CD4-positive, CD25-positive, alpha-beta regulatory T cell (primary cell): ENCODE data around the gene GET4. TPM values are rescaled to one million over a fixed set of nuclear protein-coding genes. Genes with fewer than 3 reads are reported as not detected.

ENCODE experiments used
- ATAC-seq, 2 donors: fragments of 150-1000 bp; cut with Tn5 transposase; one replicate each; pipeline ENCODE4 v1.10.0; 2021; ENCODE audit warnings: low read depth in 2 of 2, moderate number of reproducible peaks in 2 of 2, moderate library complexity in 1 of 2
- DNase-seq, 3 donors: peaks; one replicate each; pipeline versions ENCODE4 v3.0.0 to v3.0.0-alpha.2; 2012 to 2022; ENCODE audit warnings: mixed read lengths in 1 of 3
- H3K27ac ChIP-seq: one replicate; pipeline ENCODE4 v1.7.0; 2013; ENCODE audit warnings: mild to moderate bottlenecking, low read length; ENCODE audit not compliant: insufficient read depth, poor library complexity, severe bottlenecking
- H3K27me3 ChIP-seq: one replicate; pipeline ENCODE4 v1.7.0; 2013; ENCODE audit warnings: low read length; ENCODE audit not compliant: control insufficient read depth, insufficient read depth
- H3K36me3 ChIP-seq: one replicate; pipeline ENCODE4 v1.7.0; 2013; ENCODE audit warnings: mild to moderate bottlenecking, low read length, moderate library complexity; ENCODE audit not compliant: control insufficient read depth, insufficient read depth
- H3K4me1 ChIP-seq: 2 replicates; pipeline ENCODE4 v1.7.0; 2013; ENCODE audit warnings: mild to moderate bottlenecking, low read length; ENCODE audit not compliant: insufficient read depth, control insufficient read depth, poor library complexity, severe bottlenecking
- H3K4me3 ChIP-seq: one replicate; pipeline ENCODE4 v1.7.0; 2013; ENCODE audit warnings: low read depth, mild to moderate bottlenecking, low read length, moderate library complexity
- H3K9me3 ChIP-seq, 2 experiments: 1 replicate in 1 of 2; 2 replicates in 1 of 2; pipeline ENCODE4 v1.7.0; 2013; ENCODE audit warnings: low read length in 2 of 2, mild to moderate bottlenecking in 1 of 2, moderate library complexity in 1 of 2; ENCODE audit not compliant: control insufficient read depth in 2 of 2
- H3K27ac Mint-ChIP-seq, 3 donors: one replicate each; pipeline ENCODE4 v1.8.0; 2020 to 2022; ENCODE audit warnings: mild to moderate bottlenecking in 3 of 3, mixed read lengths in 3 of 3, moderate library complexity in 2 of 3
- H3K27me3 Mint-ChIP-seq: one replicate; pipeline ENCODE4 v1.8.0; 2022; ENCODE audit warnings: mild to moderate bottlenecking, mixed read lengths
- H3K36me3 Mint-ChIP-seq: one replicate; pipeline ENCODE4 v1.8.0; 2020; ENCODE audit warnings: mixed read lengths
- H3K4me1 Mint-ChIP-seq, 4 donors: one replicate each; pipeline ENCODE4 v1.8.0; 2020 to 2022; ENCODE audit warnings: mixed read lengths in 4 of 4, mild to moderate bottlenecking in 1 of 4
- H3K4me3 Mint-ChIP-seq, 4 donors: one replicate each; pipeline ENCODE4 v1.8.0; 2020 to 2022; ENCODE audit warnings: mild to moderate bottlenecking in 4 of 4, mixed read lengths in 4 of 4, moderate library complexity in 3 of 4
- H3K9me3 Mint-ChIP-seq, 7 donors: one replicate each; pipeline ENCODE4 v1.8.0; 2020 to 2022; ENCODE audit warnings: mixed read lengths in 7 of 7, mild to moderate bottlenecking in 3 of 7, moderate library complexity in 2 of 7
- polyA plus RNA-seq, 4 donors: library from polyadenylated mRNA; unstranded; fragments of 300-500 nt; fragmentation: Illumina TruSeq; gene quantifications; one replicate each; pipeline ENCODE4 v1.2.3, GENCODE V29; 2021
- total RNA-seq: library from RNA; stranded (reverse); gene quantifications from one replicate; pipeline ENCODE4 v1.2.3, GENCODE V29; 2022

GET4 gene
- total and polyA plus RNA-seq, 5 donors from 2014 or later: 23.9 to 67.8 (median 28.9) TPM

DNA sequence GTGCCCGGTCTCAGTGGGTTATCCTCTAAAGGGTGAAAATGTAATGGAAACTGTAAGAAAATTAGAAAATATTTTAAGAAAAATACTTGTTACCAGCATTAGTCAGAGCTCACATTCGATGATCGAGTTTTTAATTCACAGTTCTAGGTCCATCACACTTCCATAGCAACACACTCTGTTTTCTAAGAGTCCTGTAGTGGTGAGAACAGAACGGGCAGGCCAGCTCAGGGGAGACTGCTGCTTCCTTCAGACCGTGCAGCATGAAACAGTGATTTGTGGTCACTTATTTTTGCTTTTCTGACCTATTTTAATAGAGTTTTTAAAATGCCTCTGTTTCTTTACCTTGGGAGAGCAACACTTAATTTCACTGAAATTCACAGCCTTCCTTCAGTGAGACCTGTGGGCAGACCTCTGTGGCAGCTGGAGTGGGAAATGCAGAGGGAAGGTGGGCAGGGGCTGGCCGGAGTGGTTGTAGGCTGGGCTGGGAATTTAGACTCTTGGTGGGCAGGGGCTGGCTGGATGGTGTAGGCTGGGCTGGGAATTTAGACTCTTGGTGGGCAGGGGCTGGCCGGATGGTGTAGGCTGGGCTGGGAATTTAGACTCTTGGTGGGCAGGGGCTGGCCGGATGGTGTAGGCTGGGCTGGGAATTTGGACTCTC lies 42.6 kb upstream of the GET4 start:
- no peak overlapping the region for H3K4me3 ChIP-seq
- H3K36me3 ChIP-seq: peaks cover 18% of the 10 kb centered on the region
- no peaks in the 10 kb centered on the region for H3K9me3 ChIP-seq
- H3K36me3 Mint-ChIP-seq: peaks cover 18% of the 10 kb centered on the region
- peaks cover 29% of the 10 kb centered on the region for H3K4me1 ChIP-seq
- H3K4me1 Mint-ChIP-seq: peaks cover 17 to 73% (median 46%) of the 10 kb centered on the region in 4 donors
- no peak overlapping the region for H3K4me3 Mint-ChIP-seq
- H3K27ac Mint-ChIP-seq: peak overlapping the region in 1 of 3 donors; percentile 62
- H3K27me3 Mint-ChIP-seq: no peaks in the 10 kb centered on the region
- peak overlapping the region; percentile 81 for H3K27ac ChIP-seq
- DNase-seq (no peak), ATAC-seq (no peak)
- peaks cover 0 to 2% (median 0%) of the 10 kb centered on the region in 7 donors for H3K9me3 Mint-ChIP-seq
- H3K27me3 ChIP-seq: no peaks in the 10 kb centered on the region

DNA sequence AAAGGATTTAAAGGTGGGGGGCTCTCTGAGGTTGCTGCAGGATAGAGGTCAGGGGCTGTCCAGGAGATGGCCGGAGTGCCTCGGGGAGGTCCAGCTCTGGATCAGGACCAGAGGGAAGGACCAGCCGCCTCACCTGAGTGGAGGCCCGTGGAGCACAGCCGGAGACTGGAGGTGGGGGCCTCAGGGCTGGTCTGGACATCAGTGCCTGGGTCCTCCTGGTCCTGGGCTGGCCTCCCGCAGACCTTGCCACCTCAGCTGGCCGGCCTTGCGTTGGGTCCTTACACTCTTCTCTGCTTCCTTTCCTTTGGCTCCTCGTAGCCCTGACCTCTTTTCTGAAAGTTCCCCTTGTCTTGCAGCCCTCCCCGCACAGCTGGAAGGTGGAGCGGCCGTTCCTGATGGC lies 42.1 kb upstream of the GET4 start:
- no peak overlapping the region for H3K27ac Mint-ChIP-seq
- H3K4me1 Mint-ChIP-seq: peaks cover 17 to 68% (median 43%) of the 10 kb centered on the region in 4 donors
- H3K27ac ChIP-seq: no peak overlapping the region
- DNase-seq (no peak), ATAC-seq (no peak)
- no peak overlapping the region for H3K4me3 Mint-ChIP-seq
- no peak overlapping the region for H3K4me3 ChIP-seq
- H3K27me3 Mint-ChIP-seq: no peaks in the 10 kb centered on the region
- H3K9me3 Mint-ChIP-seq: peaks cover 0 to 2% (median 0%) of the 10 kb centered on the region in 7 donors
- peaks cover 29% of the 10 kb centered on the region for H3K4me1 ChIP-seq
- H3K36me3 ChIP-seq: peaks cover 23% of the 10 kb centered on the region
- H3K36me3 Mint-ChIP-seq: peaks cover 23% of the 10 kb centered on the region
- H3K27me3 ChIP-seq: no peaks in the 10 kb centered on the region
- no peaks in the 10 kb centered on the region for H3K9me3 ChIP-seq

DNA sequence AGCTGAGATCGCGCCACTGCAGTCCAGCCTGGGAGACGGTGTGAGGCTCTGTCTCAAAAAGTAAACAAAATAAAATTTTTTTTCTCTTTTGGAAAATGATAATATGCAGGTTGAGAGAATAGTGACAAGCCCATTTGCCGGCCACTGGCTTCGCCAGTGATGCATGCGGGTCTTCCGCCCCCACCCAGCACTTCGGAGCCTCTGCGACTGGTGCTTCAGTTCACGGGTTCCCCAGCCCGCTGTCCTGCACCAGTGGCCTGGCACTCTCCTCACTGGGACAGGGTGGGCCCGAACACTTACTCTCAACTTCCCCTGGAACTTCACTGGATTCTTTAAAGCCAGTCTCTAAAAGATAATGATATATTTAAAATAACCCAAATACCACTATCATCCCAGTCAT lies 41.3 kb upstream of the GET4 start:
- ATAC-seq (no peak), DNase-seq (no peak)
- Mint-ChIP-seq H3K36me3 (peaks cover 27% of the 10 kb centered on the region), H3K9me3 (peaks cover 0 to 2% (median 0%) of the 10 kb centered on the region in 7 donors), H3K27me3 (no peaks in the 10 kb centered on the region), H3K4me1 (peaks cover 17 to 62% (median 41%) of the 10 kb centered on the region in 4 donors), H3K27ac (peak overlapping the region in 2 of 3 donors; percentile 72 to 87), H3K4me3 (no peak overlapping the region)
- Histone ChIP-seq H3K9me3 (no peaks in the 10 kb centered on the region), H3K36me3 (peaks cover 28% of the 10 kb centered on the region), H3K27ac (no peak overlapping the region), H3K4me1 (peaks cover 29% of the 10 kb centered on the region), H3K4me3 (no peak overlapping the region), H3K27me3 (no peaks in the 10 kb centered on the region)

DNA sequence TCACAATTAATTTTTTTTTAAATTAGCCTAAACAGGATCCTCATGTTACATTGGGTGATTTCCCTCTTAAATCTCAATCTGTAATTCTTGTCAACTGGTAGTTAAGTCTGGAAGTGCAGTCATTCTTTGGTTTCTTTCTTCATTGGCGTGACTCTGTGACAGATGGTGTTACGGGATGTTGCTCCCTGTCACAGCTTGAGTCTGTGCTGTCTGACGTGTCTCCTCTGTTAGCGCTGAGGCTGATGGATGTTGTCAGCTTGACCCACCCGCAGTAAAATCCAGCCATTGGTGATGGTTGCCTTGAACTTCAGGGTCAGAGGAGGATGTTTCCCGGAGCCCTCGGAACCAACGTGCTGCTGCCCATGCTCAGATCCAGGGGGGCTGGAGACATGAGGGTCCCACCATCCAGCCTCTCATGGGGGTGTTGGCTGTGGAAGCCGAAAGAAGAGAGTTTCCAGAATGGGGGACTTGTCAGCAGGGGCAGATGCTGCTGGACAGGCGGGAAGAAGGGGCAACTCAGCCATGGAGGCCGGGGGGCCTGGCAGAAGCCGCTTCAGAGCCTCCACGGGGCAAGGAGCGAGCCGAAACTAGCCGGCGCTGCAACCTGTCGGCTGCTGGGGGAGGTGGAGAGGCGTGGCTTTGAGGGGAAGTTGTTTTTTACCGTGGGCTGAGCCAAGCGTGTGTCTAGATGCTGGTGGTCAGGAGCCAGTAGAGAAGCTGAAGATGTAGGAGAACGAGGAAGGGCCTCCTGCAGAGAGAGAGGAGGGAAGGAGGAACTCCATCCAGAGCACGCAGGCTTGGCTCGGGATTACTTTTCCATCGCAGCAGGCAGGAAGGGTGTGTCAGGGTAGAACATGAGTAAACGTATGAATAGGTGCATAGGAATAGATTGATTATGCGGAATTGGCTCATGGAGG lies 40.6 kb upstream of the GET4 start:
- Histone ChIP-seq H3K27ac (no peak overlapping the region), H3K27me3 (no peaks in the 10 kb centered on the region), H3K4me1 (peaks cover 25% of the 10 kb centered on the region), H3K9me3 (no peaks in the 10 kb centered on the region), H3K4me3 (no peak overlapping the region), H3K36me3 (peaks cover 31% of the 10 kb centered on the region)
- Mint-ChIP-seq H3K27me3 (no peaks in the 10 kb centered on the region), H3K36me3 (peaks cover 28% of the 10 kb centered on the region), H3K4me1 (peaks cover 17 to 55% (median 34%) of the 10 kb centered on the region in 4 donors), H3K27ac (peak overlapping the region; percentile 72 to 91 (median 87)), H3K4me3 (peak overlapping the region in 1 of 4 donors; percentile 21), H3K9me3 (peaks cover 0 to 2% (median 0%) of the 10 kb centered on the region in 7 donors)
- ATAC-seq (no peak), DNase-seq (no peak)

DNA sequence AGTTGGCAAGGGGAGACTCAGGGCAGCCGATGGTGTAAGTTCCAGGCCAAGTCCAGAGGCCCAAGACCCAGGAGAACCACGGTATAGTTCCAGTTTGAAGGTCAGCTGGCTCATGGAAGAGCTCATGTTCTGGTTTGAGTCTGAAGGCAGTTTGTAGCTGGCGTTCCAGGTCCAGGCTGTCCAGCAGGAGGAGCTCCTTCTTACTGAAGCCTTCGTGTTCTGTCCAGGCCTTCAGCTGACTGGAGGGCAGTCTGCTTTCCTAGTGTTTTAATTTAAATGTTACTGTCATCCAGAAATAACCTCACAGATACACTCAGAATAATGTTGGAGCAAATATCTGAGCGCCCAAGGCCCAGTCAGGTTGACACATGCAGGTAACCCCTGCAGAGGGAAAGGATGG lies 39.9 kb upstream of the GET4 start:
- peaks cover 16 to 48% (median 28%) of the 10 kb centered on the region in 4 donors for H3K4me1 Mint-ChIP-seq
- Histone ChIP-seq H3K4me1 (peaks cover 20% of the 10 kb centered on the region), H3K9me3 (no peaks in the 10 kb centered on the region), H3K27ac (no peak overlapping the region), H3K27me3 (no peaks in the 10 kb centered on the region), H3K36me3 (peaks cover 31% of the 10 kb centered on the region), H3K4me3 (no peak overlapping the region)
- ATAC-seq (no peak), DNase-seq (no peak)
- H3K27me3 Mint-ChIP-seq: no peaks in the 10 kb centered on the region
- peaks cover 0 to 2% (median 0%) of the 10 kb centered on the region in 7 donors for H3K9me3 Mint-ChIP-seq
- H3K27ac Mint-ChIP-seq: peak overlapping the region; percentile 6 to 91 (median 87)
- H3K4me3 Mint-ChIP-seq: peak overlapping the region in 1 of 4 donors; percentile 21
- H3K36me3 Mint-ChIP-seq: peaks cover 28% of the 10 kb centered on the region

DNA sequence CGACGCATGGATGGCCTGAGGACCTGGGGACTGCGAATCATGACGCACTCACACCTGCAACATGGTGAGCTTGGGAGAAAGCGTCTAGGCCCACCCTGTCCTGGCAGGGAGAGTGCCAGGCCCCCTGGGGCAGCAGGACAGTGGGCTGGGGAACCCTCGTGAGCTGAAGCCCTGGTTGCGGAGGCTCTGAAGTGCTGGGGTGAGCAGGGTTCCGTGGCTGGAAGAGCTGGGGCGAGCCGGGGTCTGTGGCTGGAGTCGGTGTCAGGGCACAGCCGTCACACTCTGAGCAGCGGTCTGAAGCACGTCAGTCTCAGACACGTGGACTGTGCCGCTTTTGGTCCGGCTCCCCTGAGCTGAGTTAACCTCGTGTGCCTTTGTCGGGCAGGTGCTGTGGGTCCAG lies 39.4 kb upstream of the GET4 start:
- no peak overlapping the region for H3K4me3 ChIP-seq
- peaks cover 14% of the 10 kb centered on the region for H3K4me1 ChIP-seq
- Mint-ChIP-seq H3K27ac (peak overlapping the region in 2 of 3 donors; percentile 26 to 65), H3K4me1 (peaks cover 10 to 42% (median 23%) of the 10 kb centered on the region in 4 donors), H3K27me3 (no peaks in the 10 kb centered on the region), H3K4me3 (no peak overlapping the region), H3K9me3 (peaks cover 0 to 2% (median 0%) of the 10 kb centered on the region in 7 donors), H3K36me3 (peaks cover 31% of the 10 kb centered on the region)
- peaks cover 37% of the 10 kb centered on the region for H3K36me3 ChIP-seq
- no peaks in the 10 kb centered on the region for H3K27me3 ChIP-seq
- ATAC-seq (no peak), DNase-seq (no peak)
- no peaks in the 10 kb centered on the region for H3K9me3 ChIP-seq
- H3K27ac ChIP-seq: no peak overlapping the region

DNA sequence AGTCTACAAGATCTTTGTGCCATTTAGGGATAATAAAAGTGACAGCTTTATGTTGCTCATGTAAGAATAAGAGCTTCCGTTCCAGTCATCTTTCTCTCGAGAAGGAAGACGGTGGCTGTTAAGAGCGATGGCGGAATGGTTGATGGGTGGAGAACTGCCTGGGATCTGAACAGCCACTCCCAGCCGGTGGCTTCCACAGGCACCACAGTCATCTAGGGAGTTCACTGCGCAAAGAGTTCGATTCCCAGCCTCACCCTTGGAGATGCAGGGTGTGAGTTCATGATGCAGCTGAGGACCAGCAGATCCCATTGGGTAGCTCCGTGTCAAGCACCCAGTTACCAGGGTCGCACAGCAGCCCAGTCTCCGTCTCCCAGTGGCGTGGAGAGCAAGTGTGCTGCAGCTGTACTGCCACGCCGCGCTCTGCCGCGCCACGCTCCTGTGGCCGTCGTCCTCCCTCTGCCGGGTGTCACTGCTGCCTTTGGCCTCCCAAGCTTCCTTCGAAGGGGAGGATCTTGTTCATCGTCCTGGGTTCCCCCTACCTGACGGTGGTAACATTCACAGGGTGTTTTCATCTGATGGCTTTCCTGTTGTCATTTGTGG lies 36.3 kb upstream of the GET4 start:
- Mint-ChIP-seq H3K27ac (no peak overlapping the region), H3K9me3 (no peaks in the 10 kb centered on the region), H3K4me1 (peaks cover 0 to 25% (median 13%) of the 10 kb centered on the region in 4 donors), H3K36me3 (peaks cover 45% of the 10 kb centered on the region), H3K4me3 (peak overlapping the region in 1 of 4 donors; percentile 38), H3K27me3 (no peaks in the 10 kb centered on the region)
- H3K4me1 ChIP-seq: no peaks in the 10 kb centered on the region
- ATAC-seq (no peak), DNase-seq (no peak)
- no peaks in the 10 kb centered on the region for H3K27me3 ChIP-seq
- H3K27ac ChIP-seq: no peak overlapping the region
- no peak overlapping the region for H3K4me3 ChIP-seq
- H3K36me3 ChIP-seq: peaks cover 64% of the 10 kb centered on the region
- H3K9me3 ChIP-seq: no peaks in the 10 kb centered on the region
